Measurements from ENCODE around the gene KCNIP4. TPM values are rescaled to one million over a fixed set of nuclear protein-coding genes. Genes with fewer than 3 reads are reported as not detected.
"Not testable (repeated sequence)": the region's sequence is repeated elsewhere in the genome, so short reads cannot be mapped to it uniquely, and the experiment has no call there.

The KCNIP4 gene
- total and polyA plus RNA-seq, 2 of the 8 experiments (the other 6 are each of a cell fraction or from before 2014, with no cell fraction given) = 0.06 TPM; not detected in 1

GRCh38 chr4:20752641-20753040 lies 1195.9 kb downstream of the KCNIP4 start (continued):
- TF ChIP-seq BCL11A (IDR thresholded peaks at IDR 0.05; ENCODE audit: low read depth in 2 of 2, low read length in 2 of 2) (no peak), SIX5 (IDR thresholded peaks at IDR 0.05; ENCODE audit: low read depth, low read length) (no peak)

GRCh38 chr4:20746000-20746399 lies 1202.6 kb downstream of the KCNIP4 start:
- H4K8ac ChIP-seq (ENCODE audit: extremely low read depth, insufficient read depth, low read length); H3K79me2 ChIP-seq (ENCODE audit: control insufficient read depth in 1 of 2, insufficient read depth in 2 of 2, low read length in 2 of 2); H3K79me1 ChIP-seq (ENCODE audit: low read depth, low read length); H2AFZ ChIP-seq (ENCODE audit: low read length); H3K4me2 ChIP-seq (ENCODE audit: insufficient read depth in 1 of 2, low read depth in 2 of 2, low read length in 2 of 2); H2AK5ac ChIP-seq (ENCODE audit: low read depth, low read length); H3K56ac ChIP-seq (replicated peaks; ENCODE audit: insufficient read length, low read depth, low read length); H2BK20ac ChIP-seq (ENCODE audit: low read length); H3K23ac ChIP-seq (ENCODE audit: insufficient read length); H2BK120ac ChIP-seq (replicated peaks; ENCODE audit: low read depth, low read length); H3K18ac ChIP-seq (ENCODE audit: extremely low read depth, low read length); H3K4me1 ChIP-seq (replicated peaks in 1 of 4; ENCODE audit: control insufficient read depth in 3 of 4, insufficient read depth in 4 of 4, low read length in 3 of 4); H3K9me3 ChIP-seq (ENCODE audit: insufficient read depth in 2 of 2, low read depth in 1 of 2, low read length in 1 of 2); DNase-seq (ENCODE audit: low read depth in 1 of 2, low spot score in 2 of 2); H2BK12ac ChIP-seq (ENCODE audit: low read depth, low read length); H4K91ac ChIP-seq (replicated peaks; ENCODE audit: insufficient read length, low read length); H3K27me3 ChIP-seq (replicated peaks in 1 of 4; ENCODE audit: control insufficient read depth in 3 of 4, extremely low read depth in 1 of 4, insufficient read depth in 3 of 4, low read length in 3 of 4); H3K14ac ChIP-seq (ENCODE audit: insufficient read length); H2BK15ac ChIP-seq (ENCODE audit: low read length); H3K27ac ChIP-seq (ENCODE audit: low read depth, low read length); H3K23me2 ChIP-seq (ENCODE audit: low read depth, low read length); H4K20me1 ChIP-seq (replicated peaks in 1 of 2; ENCODE audit: control insufficient read depth in 1 of 2, insufficient read depth in 2 of 2, low read length in 2 of 2); H4K5ac ChIP-seq (ENCODE audit: insufficient read length, low read depth, low read length); FAIRE-seq; H3K36me3 ChIP-seq (ENCODE audit: control insufficient read depth in 2 of 4, insufficient read depth in 4 of 4, low read length in 3 of 4); H3K4ac ChIP-seq (replicated peaks; ENCODE audit: insufficient read length, low read depth, low read length); H2BK5ac ChIP-seq (ENCODE audit: low read depth, low read length); H3K4me3 ChIP-seq (ENCODE audit: extremely low read depth in 1 of 4, insufficient read depth in 2 of 4, low read depth in 3 of 4, low read length in 4 of 4); POLR2A ChIA-PET (ENCODE audit: partially characterized antibody); H3K9ac ChIP-seq (replicated peaks in 1 of 4; ENCODE audit: extremely low read depth in 1 of 4, low read depth in 3 of 4, low read length in 3 of 4): not testable (repeated sequence)
- 91% methylated on average over 4 of the region's 4 CpGs; no CpG with 5 or more reads in 1 of the 2 experiments for WGBS, 2 experiments (ENCODE audit: extremely low coverage in 1 of 2, insufficient coverage in 1 of 2, insufficient read length in 1 of 2, insufficient replicate concordance in 2 of 2, low coverage in 1 of 2, low lambda C conversion rate in 2 of 2, missing lambda C conversion rate in 1 of 2)
- CTCF ChIA-PET (ENCODE audit: partially characterized antibody) = interaction anchor here (2.4 kb wide), 1 partner anchor 15 kb away, joined by 10 read pairs; no protein-coding TSS in a partner anchor

All from H1 (cell line).